ENCODE data around the gene MTRR. TPM values are rescaled to one million over a fixed set of nuclear protein-coding genes. Genes with fewer than 3 reads are reported as not detected.

MTRR gene
- total RNA-seq, 1 experiment from 2014 or later = 88.6 TPM

DNA sequence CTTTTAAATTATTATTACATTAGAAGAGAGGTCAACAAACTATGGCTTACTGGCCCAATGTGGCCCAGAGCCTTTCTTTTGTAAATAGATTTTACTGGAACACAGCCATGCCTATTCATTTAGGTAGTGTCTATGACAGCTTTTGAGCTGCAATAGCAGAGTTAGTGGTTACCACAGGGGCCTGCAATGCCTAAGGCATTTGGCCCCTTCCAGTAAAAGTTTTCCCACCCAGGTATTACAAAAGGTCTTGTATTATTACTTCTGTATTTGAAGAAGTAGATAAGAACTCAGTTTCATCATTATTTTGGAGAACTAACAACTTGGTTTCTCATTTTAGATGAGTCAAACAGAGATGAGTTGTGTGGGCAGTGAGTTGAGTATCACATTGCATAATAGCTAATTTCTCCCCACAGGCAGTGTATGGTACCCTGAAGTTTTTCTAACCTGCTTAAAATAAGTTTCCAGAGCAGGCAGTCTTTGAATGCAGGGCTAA lies 9.5 kb downstream of the MTRR start:
- no peaks in the 10 kb centered on the region for H3K27me3 Mint-ChIP-seq (ENCODE audit: insufficient read depth, unreplicated experiment)
- DNase-seq (ENCODE audit: unreplicated experiment) = peak; percentile 86
- H3K9me3 Mint-ChIP-seq (ENCODE audit: unreplicated experiment) = no peaks in the 10 kb centered on the region
- peaks cover 34% of the 10 kb centered on the region for H3K4me1 Mint-ChIP-seq (ENCODE audit: insufficient read depth, unreplicated experiment)
- ChIA-PET POLR2A (interaction anchor here (0.7 to 2.2 kb wide), 3 partner anchors 9 to 26 kb away, joined by 4 to 20 read pairs (median 10); partner anchors contain the start of genes FASTKD3 and MTRR), CTCF (interaction anchor here (0.6 to 4.3 kb wide), 5 partner anchors 8 to 1427 kb away, joined by 3 to 32 read pairs (median 3); no protein-coding TSS in a partner anchor)
- H3K27ac Mint-ChIP-seq (ENCODE audit: low read depth, unreplicated experiment) = peak overlapping the region; percentile 19
- H3K36me3 Mint-ChIP-seq (ENCODE audit: insufficient read depth, unreplicated experiment) = peaks cover 80% of the 10 kb centered on the region
- intact Hi-C loops (cut with micrococcal nuclease) = no loop called here
- TF ChIP-seq, protein P1, sequence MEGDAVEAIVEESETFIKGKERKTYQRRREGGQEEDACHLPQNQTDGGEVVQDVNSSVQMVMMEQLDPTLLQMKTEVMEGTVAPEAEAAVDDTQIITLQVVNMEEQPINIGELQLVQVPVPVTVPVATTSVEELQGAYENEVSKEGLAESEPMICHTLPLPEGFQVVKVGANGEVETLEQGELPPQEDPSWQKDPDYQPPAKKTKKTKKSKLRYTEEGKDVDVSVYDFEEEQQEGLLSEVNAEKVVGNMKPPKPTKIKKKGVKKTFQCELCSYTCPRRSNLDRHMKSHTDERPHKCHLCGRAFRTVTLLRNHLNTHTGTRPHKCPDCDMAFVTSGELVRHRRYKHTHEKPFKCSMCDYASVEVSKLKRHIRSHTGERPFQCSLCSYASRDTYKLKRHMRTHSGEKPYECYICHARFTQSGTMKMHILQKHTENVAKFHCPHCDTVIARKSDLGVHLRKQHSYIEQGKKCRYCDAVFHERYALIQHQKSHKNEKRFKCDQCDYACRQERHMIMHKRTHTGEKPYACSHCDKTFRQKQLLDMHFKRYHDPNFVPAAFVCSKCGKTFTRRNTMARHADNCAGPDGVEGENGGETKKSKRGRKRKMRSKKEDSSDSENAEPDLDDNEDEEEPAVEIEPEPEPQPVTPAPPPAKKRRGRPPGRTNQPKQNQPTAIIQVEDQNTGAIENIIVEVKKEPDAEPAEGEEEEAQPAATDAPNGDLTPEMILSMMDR (IDR thresholded peaks at IDR 0.05; ENCODE audit: unreplicated experiment) = no peak
- no peak overlapping the region for H3K4me3 Mint-ChIP-seq (ENCODE audit: unreplicated experiment)
- no TSS peak for BruUV-seq (replicated peaks)

DNA sequence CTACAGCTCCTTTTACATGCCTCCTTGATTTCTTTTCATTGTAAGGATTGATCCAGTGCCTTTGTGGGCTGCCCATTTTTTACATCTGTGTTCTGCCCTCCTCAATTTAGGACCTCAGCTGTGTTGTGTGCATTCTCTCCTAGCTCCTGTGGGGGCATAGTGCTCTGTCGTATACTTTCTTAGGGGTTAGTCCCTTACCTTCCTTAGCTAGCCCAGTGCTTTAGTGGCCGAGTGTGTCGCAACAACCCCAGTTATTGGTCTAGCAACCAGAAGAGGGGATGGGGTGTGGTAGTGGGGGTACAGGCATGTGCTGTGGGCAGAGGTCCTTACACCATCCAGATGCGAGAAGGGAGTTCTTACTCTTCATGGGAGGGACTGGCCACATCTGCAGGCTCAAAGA lies 12.1 kb downstream of the MTRR start:
- BruUV-seq (replicated peaks) = no TSS peak
- H3K9me3 Mint-ChIP-seq (ENCODE audit: unreplicated experiment) = no peaks in the 10 kb centered on the region
- CTCF ChIA-PET = interaction anchor here (0.7 to 2.6 kb wide), 2 partner anchors 8 to 12 kb away, joined by 3 to 9 read pairs; partner anchors contain the start of genes FASTKD3 and MTRR
- H3K4me3 Mint-ChIP-seq (ENCODE audit: unreplicated experiment) = no peak overlapping the region
- intact Hi-C loops (cut with micrococcal nuclease) = no loop called here
- H3K4me1 Mint-ChIP-seq (ENCODE audit: insufficient read depth, unreplicated experiment) = peaks cover 31% of the 10 kb centered on the region
- peaks cover 75% of the 10 kb centered on the region for H3K36me3 Mint-ChIP-seq (ENCODE audit: insufficient read depth, unreplicated experiment)
- TF ChIP-seq, protein P1 (IDR thresholded peaks at IDR 0.05; ENCODE audit: unreplicated experiment) = no peak
- no peak for DNase-seq (ENCODE audit: unreplicated experiment)
- no peaks in the 10 kb centered on the region for H3K27me3 Mint-ChIP-seq (ENCODE audit: insufficient read depth, unreplicated experiment)
- POLR2A ChIA-PET = interaction anchor here (2.9 kb wide), 1 partner anchor 12 kb away, joined by 10 read pairs; the partner anchor contains the start of genes FASTKD3 and MTRR
- no peak overlapping the region for H3K27ac Mint-ChIP-seq (ENCODE audit: low read depth, unreplicated experiment)

DNA sequence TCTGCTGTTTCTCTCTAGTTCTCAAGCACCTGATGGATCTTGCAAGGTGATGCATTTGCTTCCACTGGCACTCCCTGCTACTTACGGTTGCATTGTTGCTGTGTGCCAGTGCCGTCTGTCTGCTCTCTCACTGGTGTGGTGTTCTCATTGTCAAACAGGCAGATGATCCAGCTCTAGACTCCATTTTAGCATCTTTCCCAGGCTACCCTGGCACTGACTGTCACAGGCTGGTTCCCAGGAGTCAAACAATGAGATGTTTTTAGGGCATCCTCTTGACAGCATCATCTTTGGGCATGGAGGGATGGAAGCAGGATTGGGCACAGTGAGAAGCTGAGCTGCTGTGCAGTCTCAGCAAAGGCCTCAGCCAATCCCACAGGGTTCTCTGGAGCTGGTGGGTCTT lies 12.9 kb downstream of the MTRR start:
- peaks cover 76% of the 10 kb centered on the region for H3K36me3 Mint-ChIP-seq (ENCODE audit: insufficient read depth, unreplicated experiment)
- no peaks in the 10 kb centered on the region for H3K27me3 Mint-ChIP-seq (ENCODE audit: insufficient read depth, unreplicated experiment)
- ChIA-PET POLR2A (interaction anchor here (2.9 kb wide), 1 partner anchor 12 kb away, joined by 10 read pairs; the partner anchor contains the start of genes FASTKD3 and MTRR), CTCF (interaction anchor here (2.6 kb wide), 1 partner anchor 12 kb away, joined by 9 read pairs; the partner anchor contains the start of genes FASTKD3 and MTRR)
- no peak overlapping the region for H3K4me3 Mint-ChIP-seq (ENCODE audit: unreplicated experiment)
- intact Hi-C loops (cut with micrococcal nuclease) = no loop called here
- no peak for DNase-seq (ENCODE audit: unreplicated experiment)
- H3K27ac Mint-ChIP-seq (ENCODE audit: low read depth, unreplicated experiment) = no peak overlapping the region
- peaks cover 24% of the 10 kb centered on the region for H3K4me1 Mint-ChIP-seq (ENCODE audit: insufficient read depth, unreplicated experiment)
- no peaks in the 10 kb centered on the region for H3K9me3 Mint-ChIP-seq (ENCODE audit: unreplicated experiment)
- TF ChIP-seq, protein P1 (IDR thresholded peaks at IDR 0.05; ENCODE audit: unreplicated experiment) = no peak
- no TSS peak for BruUV-seq (replicated peaks)

DNA sequence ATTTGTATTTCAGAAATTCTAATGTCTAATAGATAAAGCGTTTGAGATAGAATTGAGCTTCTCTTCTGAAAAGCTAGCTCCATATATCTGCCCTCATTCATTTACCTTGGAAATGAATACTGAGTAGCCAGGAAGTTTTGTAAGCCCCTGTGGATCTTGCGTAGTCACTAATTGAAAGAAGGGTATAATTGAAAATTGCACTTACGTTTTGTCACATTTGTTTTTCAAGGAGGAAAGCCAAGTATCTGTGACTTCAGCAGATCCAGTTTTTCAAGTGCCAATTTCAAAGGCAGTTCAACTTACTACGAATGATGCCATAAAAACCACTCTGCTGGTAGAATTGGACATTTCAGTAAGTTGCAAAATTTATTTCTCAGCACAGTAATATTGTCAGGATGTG lies 14.0 kb downstream of the MTRR start:
- CTCF ChIA-PET = interaction anchor here (1.2 kb wide), 1 partner anchor 11 kb away, joined by 4 read pairs; no protein-coding TSS in a partner anchor
- peaks cover 13% of the 10 kb centered on the region for H3K4me1 Mint-ChIP-seq (ENCODE audit: insufficient read depth, unreplicated experiment)
- H3K4me3 Mint-ChIP-seq (ENCODE audit: unreplicated experiment) = no peak overlapping the region
- no peak overlapping the region for H3K27ac Mint-ChIP-seq (ENCODE audit: low read depth, unreplicated experiment)
- no peaks in the 10 kb centered on the region for H3K27me3 Mint-ChIP-seq (ENCODE audit: insufficient read depth, unreplicated experiment)
- POLR2A ChIA-PET = interaction anchor here (0.7 kb wide), 1 partner anchor 15 kb away, joined by 3 read pairs; no protein-coding TSS in a partner anchor
- TF ChIP-seq, protein P1 (IDR thresholded peaks at IDR 0.05; ENCODE audit: unreplicated experiment) = no peak
- intact Hi-C loops (cut with micrococcal nuclease) = no loop called here
- no peak for DNase-seq (ENCODE audit: unreplicated experiment)
- no peaks in the 10 kb centered on the region for H3K9me3 Mint-ChIP-seq (ENCODE audit: unreplicated experiment)
- H3K36me3 Mint-ChIP-seq (ENCODE audit: insufficient read depth, unreplicated experiment) = peaks cover 76% of the 10 kb centered on the region
- BruUV-seq (replicated peaks) = no TSS peak
